Activated CD4-positive, alpha-beta T cell treated with anti-CD3 and anti-CD28 coated beads, Interleukin-2, Interleukin-4, amounts not matched to agents 100 ng/mL and 50 ng/mL, durations not matched to agents 16 hours and 8 hours (primary cell): ENCODE results near the gene BPIFB2.
"Not testable (repeated sequence)": the region's sequence is repeated elsewhere in the genome, so short reads cannot be mapped to it uniquely, and the experiment has no call there.

Experiments used
- DNase-seq: peaks from one replicate; pipeline ENCODE4 v3.0.0-alpha.2; 2020; ENCODE audit warnings: low spot score

Gene BPIFB2

GRCh38 chr20:33007376-33008335 lies at the start of gene BPIFB2:
BPIFB2 (plus strand) TSS chr20:33007704; CDS start chr20:33008575, 871 bp downstream.
- no peak for DNase-seq

GRCh38 chr20:32958574-32958973 lies 48.9 kb upstream of the BPIFB2 start:
- no peak for DNase-seq

GRCh38 chr20:32959351-32960221 lies 47.9 kb upstream of the BPIFB2 start:
- no peak for DNase-seq

- no peak for DNase-seq
These were observed 47.3 kb upstream of the BPIFB2 start for GRCh38 chr20:32960222-32960518.

GRCh38 chr20:32960849-32961731 lies 46.4 kb upstream of the BPIFB2 start:
- DNase-seq = no peak

- no peak for DNase-seq
These were observed 45.5 kb upstream of the BPIFB2 start for GRCh38 chr20:32962053-32962452.

- DNase-seq = not testable (repeated sequence)
These were observed 44.9 kb upstream of the BPIFB2 start for GRCh38 chr20:32962646-32963045.

GRCh38 chr20:32963176-32963575 lies 44.3 kb upstream of the BPIFB2 start:
- no peak for DNase-seq

GRCh38 chr20:32964575-32964974 lies 42.9 kb upstream of the BPIFB2 start:
- DNase-seq = no peak

GRCh38 chr20:32965115-32965514 lies 42.4 kb upstream of the BPIFB2 start:
- DNase-seq = no peak

- DNase-seq = no peak
These were observed 41.7 kb upstream of the BPIFB2 start for GRCh38 chr20:32965581-32966373.

GRCh38 chr20:32966382-32966781 lies 41.1 kb upstream of the BPIFB2 start:
- DNase-seq = no peak

- DNase-seq = peak; percentile 69
These were observed 40.4 kb upstream of the BPIFB2 start for GRCh38 chr20:32966881-32967781.

GRCh38 chr20:32967961-32968457 lies 39.5 kb upstream of the BPIFB2 start:
- DNase-seq = no peak

GRCh38 chr20:32968478-32969241 lies 38.8 kb upstream of the BPIFB2 start:
- no peak for DNase-seq

GRCh38 chr20:32969356-32970114 lies 38.0 kb upstream of the BPIFB2 start:
- no peak for DNase-seq

- DNase-seq = no peak
These were observed 37.2 kb upstream of the BPIFB2 start for GRCh38 chr20:32970115-32970972.
